Kidney (tissue), 14 donors: ENCODE measurements around the gene C11orf68. TPM values are rescaled to one million over a fixed set of nuclear protein-coding genes. Genes with fewer than 3 reads are reported as not detected.

Source experiments
- DNase-seq, 5 donors: peaks; one replicate each; pipeline ENCODE4 v3.0.0-alpha.2; 2013 to 2020
- FAIRE-seq: peaks from 2 replicates; lab custom pipeline; 2012; peaks lifted over from hg19 to GRCh38; lab: Jason Lieb, UNC
- H3K27ac ChIP-seq, 2 donors: one replicate each; pipeline ENCODE4 v1.7.0; 2013; ENCODE audit warnings: low read depth in 2 of 2, low read length in 2 of 2, inconsistent platforms in 1 of 2
- H3K27me3 ChIP-seq: one replicate; pipeline ENCODE4 v1.7.1; 2013; ENCODE audit warnings: low read length, inconsistent platforms; ENCODE audit not compliant: control insufficient read depth, insufficient read depth
- H3K36me3 ChIP-seq, 3 donors: one replicate each; pipeline versions ENCODE4 v1.7.0 to v1.7.1; 2013; ENCODE audit warnings: low read length in 3 of 3, control low read depth in 1 of 3, inconsistent platforms in 1 of 3; ENCODE audit not compliant: insufficient read depth in 3 of 3, control insufficient read depth in 2 of 3
- H3K4me1 ChIP-seq, 3 donors: one replicate each; pipeline versions ENCODE4 v1.7.0 to v1.7.1; 2013; ENCODE audit warnings: low read length in 3 of 3, inconsistent platforms in 1 of 3, low read depth in 1 of 3; ENCODE audit not compliant: control insufficient read depth in 2 of 3, insufficient read depth in 2 of 3
- H3K4me3 ChIP-seq, 3 donors: one replicate each; pipeline versions ENCODE4 v1.7.0 to v1.8.1; 2013; ENCODE audit warnings: low read length in 3 of 3, control low read depth in 1 of 3, inconsistent platforms in 1 of 3
- H3K9ac ChIP-seq, 3 donors: one replicate each; pipeline versions ENCODE4 v1.7.0 to v1.7.1; 2013; ENCODE audit warnings: low read length in 3 of 3, control low read depth in 1 of 3, inconsistent platforms in 1 of 3
- H3K9me3 ChIP-seq, 3 donors: one replicate each; pipeline versions ENCODE4 v1.7.0 to v1.7.1; 2013; ENCODE audit warnings: low read length in 3 of 3, control low read depth in 1 of 3, inconsistent platforms in 1 of 3; ENCODE audit not compliant: control insufficient read depth in 2 of 3, insufficient read depth in 1 of 3
- CTCF ChIP-seq: IDR thresholded peaks from 3 replicates; pipeline ENCODE4 v1.5.1; 2012; ENCODE audit warnings: mild to moderate bottlenecking, moderate library complexity, borderline replicate concordance; ENCODE audit not compliant: insufficient read depth; ENCODE audit errors: extremely low read depth
- intact Hi-C: fragments of 100-400 bp; cut with DNase I; formaldehyde crosslinking; loops from one replicate; pipeline ENCODE4 v1.11.1; 2022
- polyA plus RNA-seq: library from polyadenylated mRNA; stranded (reverse); fragments of 350-450 nt; fragmentation: Illumina TruSeq; extraction: RNeasy Lipid Tissue Mini Kit (QIAGEN cat#74804); gene quantifications from one replicate; pipeline ENCODE4 v1.2.3, GENCODE V29; 2014; ENCODE audit warnings: low read depth, low replicate concordance; ENCODE audit not compliant: insufficient read depth
- total RNA-seq: library from RNA; stranded (reverse); fragmentation: NEBNext Ultra II Directional; extraction: Animal tissue kit (Norgen Biotek cat#: 25700); gene quantifications from one replicate; pipeline ENCODE4 v1.2.1, GENCODE V29; 2021
- donor health status: control.
- donor health status: control.
- donor health status: control.
- donor health status: control.
- donor health status: control.
- donor health status: DM: yes; HTN: yes; CAD: no.
- donor health status: Normal renal cell carcinoma (clear cell type).

C11orf68 gene
- total and polyA plus RNA-seq, 2 donors from 2014 or later = 38.0 to 52.0 TPM

- DNase-seq = peak; percentile 59 to 90 (median 77)
These were observed 46.1 kb downstream of the C11orf68 start, which contains the start of gene EFEMP2 for GRCh38 chr11:65872586-65873317. TSS of gene EFEMP2 (minus strand) at chr11:65872800. CDS start at chr11:65872354, 446 bp downstream.

DNA sequence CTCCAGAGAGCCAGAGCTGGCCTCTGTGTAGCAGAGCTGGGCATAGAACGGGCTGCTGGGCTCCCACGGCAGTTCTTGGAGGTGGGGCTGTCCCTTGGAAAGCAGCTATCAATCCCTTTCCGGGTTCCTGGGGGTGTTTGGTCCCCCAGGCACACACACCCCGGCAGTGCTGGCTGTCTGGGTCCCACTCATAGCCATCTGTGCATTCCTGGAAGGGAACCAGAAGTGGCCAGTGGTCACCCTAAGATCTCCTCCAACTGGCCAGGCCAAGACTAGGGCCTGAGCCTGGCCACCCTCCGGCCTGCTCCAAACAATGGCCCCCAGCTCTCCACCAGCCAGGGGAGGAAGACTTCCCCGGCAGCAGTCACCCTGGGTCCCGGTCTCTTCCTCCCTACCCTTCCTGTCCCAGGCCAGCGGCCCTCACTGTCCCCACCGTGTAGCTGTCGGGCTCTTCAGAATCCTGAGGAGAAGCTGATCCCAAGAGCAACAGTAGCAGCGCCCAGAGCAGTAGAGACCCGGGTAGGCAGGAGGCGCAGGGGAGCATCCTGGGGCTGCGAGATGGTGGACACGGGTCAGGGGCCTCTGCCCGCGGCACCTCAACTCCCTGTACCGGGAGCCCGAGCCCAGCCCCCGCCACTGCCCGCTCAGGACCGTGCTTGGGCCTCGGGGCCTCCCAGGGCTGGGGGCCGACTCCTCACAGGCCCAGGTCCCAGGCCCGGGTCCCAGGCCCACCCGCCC is 46.9 kb downstream of the C11orf68 start:
- peak overlapping the region; percentile 20 to 50 (median 44) for H3K4me3 ChIP-seq
- DNase-seq (peak in 4 of 5 donors; percentile 31 to 86 (median 42)), FAIRE-seq (no peak)
- intact Hi-C loops = no loop called here
- H3K36me3 ChIP-seq = peaks cover 0 to 9% (median 2%) of the 10 kb centered on the region in 3 donors
- H3K9ac ChIP-seq = peak overlapping the region in 2 of 3 donors; percentile 73 to 80
- peaks cover 0 to 16% (median 3%) of the 10 kb centered on the region in 3 donors for H3K4me1 ChIP-seq
- no peaks in the 10 kb centered on the region for H3K27me3 ChIP-seq
- TF ChIP-seq CTCF = no peak
- peak overlapping the region; percentile 70 to 76 for H3K27ac ChIP-seq
- H3K9me3 ChIP-seq = no peaks in the 10 kb centered on the region

More at GRCh38 chr11:65872586-65873317, 46.1 kb downstream of the C11orf68 start, which contains the start of gene EFEMP2:
- intact Hi-C loops = no loop called here
- no peak for TF ChIP-seq CTCF
- peak within 1 kb of the TSS; percentile 66 to 71 (median 70) for H3K4me3 ChIP-seq
- no peaks in the 10 kb centered on the region for H3K27me3 ChIP-seq
- H3K9me3 ChIP-seq = no peaks in the 10 kb centered on the region
- peak within 1 kb of the TSS; percentile 84 to 85 for H3K27ac ChIP-seq
- H3K36me3 ChIP-seq = peaks cover 0 to 6% (median 0%) of the 10 kb centered on the region in 3 donors
- H3K9ac ChIP-seq = peak within 1 kb of the TSS; percentile 29 to 80 (median 80)
- peaks cover 0 to 16% (median 3%) of the 10 kb centered on the region in 3 donors for H3K4me1 ChIP-seq
- FAIRE-seq = no peak

DNA sequence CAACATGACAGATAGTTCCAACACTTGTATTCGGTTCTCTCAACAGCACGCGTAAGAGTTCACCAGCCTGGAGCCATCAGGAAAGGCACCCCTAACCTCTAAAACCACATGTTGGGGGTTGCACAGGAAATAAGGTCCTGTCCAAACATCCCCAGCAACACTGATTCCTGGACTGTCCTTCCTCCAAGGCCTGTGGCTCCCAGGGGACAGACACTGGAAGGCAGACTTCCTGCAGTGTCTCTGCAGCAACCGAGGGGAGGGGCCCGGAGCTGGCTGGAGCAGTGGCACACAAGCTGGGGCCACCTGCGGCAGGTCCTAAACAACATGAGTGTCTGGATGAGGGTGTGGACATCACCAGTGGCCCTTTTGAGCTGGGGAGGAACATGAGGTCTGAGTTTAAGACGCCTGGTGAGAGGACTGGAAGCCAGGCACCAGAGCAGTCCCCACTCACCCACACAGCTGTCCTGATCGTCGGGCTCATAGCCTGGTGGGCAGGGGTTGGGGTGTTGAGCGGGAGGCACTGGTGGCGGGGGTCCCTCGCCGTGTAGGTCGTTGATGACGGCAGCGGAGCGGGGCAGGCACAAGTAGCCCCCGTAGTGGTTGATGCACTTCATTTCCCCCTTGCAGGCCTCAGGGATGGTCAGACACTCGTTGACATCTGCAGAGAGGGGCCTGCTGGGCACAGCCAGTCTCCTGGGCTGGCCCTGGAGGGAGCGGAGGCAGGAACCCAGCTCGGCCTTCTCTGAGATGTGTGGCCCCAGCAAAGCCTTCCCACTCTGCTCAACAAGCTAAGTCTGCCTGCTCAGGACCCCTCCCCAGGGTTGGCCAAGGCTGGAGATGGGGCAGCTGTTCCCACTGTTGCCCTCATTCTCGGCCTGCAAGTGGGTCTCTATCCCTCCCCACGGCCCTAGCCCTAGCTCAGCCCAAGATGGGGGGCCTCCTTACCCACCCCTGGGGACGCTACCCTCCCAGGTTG is 47.9 kb downstream of the C11orf68 start:
- TF ChIP-seq CTCF = no peak
- Histone ChIP-seq H3K4me1 (peaks cover 0 to 16% (median 3%) of the 10 kb centered on the region in 3 donors), H3K4me3 (peak overlapping the region in 1 of 3 donors; percentile 20), H3K9ac (peak overlapping the region in 1 of 3 donors; percentile 73), H3K27me3 (no peaks in the 10 kb centered on the region), H3K36me3 (peaks cover 0 to 15% (median 2%) of the 10 kb centered on the region in 3 donors), H3K27ac (peak overlapping the region in 1 of 2 donors; percentile 32), H3K9me3 (no peaks in the 10 kb centered on the region)
- FAIRE-seq (no peak), DNase-seq (peak in 2 of 5 donors; percentile 29 to 90)
- intact Hi-C loops = no loop called here
